ENCODE data around the gene MYL6.
"Not testable (repeated sequence)": the region's sequence is repeated elsewhere in the genome, so short reads cannot be mapped to it uniquely, and the experiment has no call there.

MYL6 gene

DNA sequence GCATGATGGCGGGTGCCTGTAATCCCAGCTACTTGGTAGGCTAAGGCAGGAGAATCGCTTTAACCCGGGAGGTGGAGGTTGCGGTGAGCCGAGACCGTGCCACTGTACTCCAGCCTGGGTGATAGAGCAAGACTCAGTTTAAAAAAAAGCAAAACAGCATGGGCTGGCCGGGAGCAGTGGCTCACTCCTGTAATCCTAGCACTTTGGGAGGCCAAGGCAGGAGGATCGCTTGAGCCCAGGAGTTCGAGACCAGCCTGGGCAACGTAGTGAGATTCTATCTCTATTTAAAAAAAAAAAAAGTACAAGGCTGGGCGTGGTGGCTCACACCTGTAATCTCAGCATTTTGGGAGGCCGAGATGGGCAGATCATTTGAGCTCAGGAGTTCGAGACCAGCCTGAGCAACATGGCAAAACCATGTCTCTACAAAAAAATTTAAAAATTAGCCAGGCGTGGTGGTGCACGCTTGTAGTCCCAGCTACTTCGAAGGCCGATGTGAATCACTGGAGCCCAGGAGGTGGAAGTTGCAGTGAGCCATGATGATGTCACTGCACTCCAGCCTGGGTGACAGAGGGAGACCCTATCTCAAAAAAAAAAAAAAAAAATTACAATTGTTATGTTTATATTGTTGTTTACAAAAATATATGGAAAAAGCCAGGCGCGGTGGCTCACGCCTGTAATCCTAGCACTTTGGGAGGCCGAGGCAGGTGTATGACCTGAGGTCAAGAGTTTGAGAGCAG, 1.5 kb upstream of the MYL6 start:
- not testable (repeated sequence) for DNase-seq (ENCODE audit: low read depth)

DNA sequence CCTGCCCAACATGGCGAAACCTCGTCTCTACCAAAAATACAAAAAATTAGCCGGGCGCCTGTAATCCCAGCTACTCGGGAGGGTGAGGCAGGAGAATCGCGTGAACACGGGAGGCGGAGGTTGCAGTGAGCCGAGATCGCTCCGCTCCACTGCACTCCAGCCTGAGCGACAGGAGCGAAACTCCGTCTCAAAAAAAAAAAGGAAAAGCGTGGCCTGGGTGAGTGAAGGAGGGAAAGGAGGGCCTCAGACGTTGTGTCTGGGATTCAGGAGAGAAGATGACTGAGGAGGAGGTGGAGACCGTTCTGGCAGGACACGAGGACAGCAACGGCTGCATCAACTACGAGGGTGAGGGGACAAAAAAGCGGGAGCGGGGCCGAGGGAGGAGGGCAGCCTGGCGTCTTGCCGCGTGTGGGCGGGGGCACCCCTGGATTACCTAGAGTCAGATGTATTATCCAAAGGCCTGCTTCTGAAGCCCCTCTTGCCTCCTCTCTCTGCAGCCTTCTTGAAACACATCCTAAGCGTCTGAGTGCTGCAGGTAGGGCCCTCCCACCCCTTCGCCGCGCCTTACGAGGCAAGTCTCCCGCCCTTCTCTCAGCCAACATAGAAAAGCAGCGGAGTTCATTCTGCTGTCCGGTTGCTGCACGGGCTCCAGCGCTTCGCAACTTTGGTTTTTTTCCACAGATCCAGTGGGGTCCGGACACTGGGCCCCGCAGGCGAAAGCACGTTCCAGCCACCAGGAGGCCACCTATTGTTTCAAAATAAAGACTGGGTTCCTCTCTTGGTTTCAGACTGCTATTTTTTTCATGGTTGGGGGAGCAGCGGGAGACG, 744 bp upstream of the MYL6 start:
- no peak for DNase-seq (ENCODE audit: low read depth)

DNA sequence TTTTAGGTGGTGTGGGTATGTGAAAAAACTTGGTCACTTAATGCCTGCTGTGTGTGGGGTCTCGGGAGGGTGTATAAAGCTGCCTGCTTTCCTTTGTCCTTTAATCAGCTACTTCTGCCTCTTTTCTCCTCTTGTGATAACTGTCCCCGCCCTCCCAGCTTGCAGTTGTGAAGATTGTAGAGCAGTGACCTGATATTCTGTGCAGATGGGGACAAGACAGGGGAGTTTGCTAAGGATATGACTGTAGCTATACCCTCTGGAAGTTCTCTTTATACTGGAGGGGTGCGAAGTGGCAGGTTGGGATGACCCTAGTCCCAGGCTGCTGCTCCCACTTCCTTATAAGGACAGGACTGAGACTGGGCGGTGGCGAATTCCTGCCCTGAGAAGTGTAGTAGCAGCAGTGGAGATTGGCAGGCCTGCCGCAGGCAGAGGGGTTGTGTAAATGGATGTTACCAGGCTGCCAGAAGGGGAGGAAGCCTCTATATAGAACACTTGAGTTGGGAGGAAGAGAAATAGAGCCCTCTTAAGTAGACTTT, 835 bp downstream of the MYL6 start:
- DNase-seq (ENCODE audit: low read depth) = no peak

DNA sequence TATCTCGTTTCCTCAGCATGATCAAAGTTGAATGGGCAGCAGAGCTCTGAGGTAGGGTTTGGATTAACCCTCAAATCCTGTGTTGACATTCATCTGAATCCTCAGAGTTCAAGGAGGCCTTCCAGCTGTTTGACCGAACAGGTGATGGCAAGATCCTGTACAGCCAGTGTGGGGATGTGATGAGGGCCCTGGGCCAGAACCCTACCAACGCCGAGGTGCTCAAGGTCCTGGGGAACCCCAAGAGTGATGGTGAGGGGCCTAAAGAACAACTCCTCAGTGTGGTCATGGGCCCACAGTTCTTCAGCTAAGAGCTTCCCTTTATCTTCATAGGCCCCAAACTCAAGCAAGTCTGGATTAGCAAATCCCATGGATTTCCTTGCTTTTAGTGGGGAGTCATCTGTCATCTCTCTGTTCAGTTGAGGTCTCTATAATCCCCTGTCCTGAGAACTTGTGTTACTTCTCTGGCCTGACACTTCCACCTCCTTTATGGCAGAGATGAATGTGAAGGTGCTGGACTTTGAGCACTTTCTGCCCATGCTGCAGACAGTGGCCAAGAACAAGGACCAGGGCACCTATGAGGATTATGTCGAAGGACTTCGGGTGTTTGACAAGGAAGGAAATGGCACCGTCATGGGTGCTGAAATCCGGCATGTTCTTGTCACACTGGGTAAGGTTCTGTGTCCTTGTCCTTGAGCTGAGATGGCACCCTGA, 1.5 kb downstream of the MYL6 start:
- DNase-seq (ENCODE audit: low read depth) = no peak

DNA sequence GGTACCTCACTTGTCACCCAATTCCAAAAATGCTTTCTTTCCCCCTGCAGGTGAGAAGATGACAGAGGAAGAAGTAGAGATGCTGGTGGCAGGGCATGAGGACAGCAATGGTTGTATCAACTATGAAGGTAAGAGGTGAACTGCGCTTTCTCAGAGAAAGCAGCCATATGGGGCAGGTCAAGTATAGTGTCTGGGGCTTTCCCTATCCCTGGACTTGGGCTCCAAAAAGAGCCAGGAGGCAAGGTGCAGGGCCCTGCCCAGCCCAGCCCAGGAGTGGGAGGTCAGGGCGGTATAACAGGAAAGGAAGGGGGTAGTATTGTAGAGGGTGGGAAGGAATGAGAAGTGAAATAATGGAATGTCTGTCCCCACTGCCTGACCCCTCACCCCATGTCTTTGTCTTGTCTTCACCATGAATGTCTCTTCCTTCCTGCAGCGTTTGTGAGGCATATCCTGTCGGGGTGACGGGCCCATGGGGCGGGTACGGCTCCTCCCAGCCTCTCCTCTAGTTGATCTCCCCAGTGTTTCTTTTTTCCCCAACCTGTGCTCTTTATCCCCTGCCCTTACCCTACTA, 2.1 kb downstream of the MYL6 start:
- DNase-seq (ENCODE audit: low read depth) = peak; percentile 36

DNA sequence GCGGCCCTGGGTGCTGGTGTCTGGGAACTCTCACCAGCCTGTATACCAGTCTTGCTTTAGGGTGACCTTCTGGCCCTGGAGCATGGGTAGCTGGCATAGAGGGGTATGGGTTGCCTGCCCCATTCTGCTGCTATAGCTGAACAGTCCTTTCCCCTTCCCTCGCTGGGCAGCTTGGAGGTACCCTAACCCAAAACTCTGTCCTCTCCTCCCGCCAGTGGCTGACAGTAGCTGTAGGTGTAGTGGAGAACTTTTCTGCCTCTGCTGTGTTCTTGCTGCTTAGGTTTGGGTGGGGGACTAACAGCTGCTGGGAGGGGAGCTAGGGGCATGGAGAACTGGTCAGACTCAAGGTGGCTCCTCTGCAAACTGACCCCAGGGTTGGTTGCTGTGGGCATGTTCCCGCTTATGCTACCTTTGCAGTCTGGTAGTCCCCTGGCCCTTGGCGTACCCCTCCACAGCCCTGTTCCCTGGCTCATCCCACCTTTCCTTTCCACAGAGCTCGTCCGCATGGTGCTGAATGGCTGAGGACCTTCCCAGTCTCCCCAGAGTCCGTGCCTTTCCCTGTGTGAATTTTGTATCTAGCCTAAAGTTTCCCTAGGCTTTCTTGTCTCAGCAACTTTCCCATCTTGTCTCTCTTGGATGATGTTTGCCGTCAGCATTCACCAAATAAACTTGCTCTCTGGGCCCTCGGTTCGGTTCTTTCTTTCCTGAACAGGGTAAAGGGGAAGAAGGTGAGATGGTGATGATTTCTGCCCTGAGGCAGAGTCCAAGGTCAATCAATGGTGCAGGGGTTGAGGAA, 2.9 kb downstream of the MYL6 start:
- DNase-seq (ENCODE audit: low read depth) = no peak

DNA sequence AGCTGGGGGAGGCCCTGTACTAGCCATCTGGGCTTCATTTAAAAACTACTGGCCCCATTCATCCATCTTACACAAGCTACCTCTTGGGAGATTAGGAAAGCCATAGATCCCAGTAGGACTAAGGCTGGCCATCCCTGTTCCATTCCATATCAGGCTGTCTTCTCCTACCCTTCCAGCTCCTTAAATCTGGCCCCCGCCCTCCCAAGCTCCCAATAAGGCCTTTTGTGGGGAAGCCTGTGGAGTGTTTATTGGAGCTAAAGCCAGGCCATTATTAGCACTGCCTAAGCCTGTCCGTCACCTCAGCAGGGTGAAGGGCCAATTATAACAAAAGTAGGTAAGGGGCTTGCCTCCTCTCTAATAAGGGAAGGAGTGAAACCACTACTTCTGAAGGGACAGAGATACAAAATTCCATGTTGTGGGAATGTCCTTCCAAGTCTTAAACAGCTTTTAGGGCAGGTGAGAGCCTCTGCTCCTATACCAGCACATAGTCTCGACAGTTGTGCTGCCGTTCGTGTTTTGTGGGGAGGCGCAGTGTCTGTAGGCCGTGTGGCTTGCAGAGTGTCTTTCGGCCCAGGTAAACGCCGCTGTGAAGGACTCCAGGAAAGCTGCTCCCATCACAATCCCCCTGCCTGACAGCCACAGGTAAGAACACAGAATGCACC, 3.7 kb downstream of the MYL6 start:
- no peak for DNase-seq (ENCODE audit: low read depth)

DNA sequence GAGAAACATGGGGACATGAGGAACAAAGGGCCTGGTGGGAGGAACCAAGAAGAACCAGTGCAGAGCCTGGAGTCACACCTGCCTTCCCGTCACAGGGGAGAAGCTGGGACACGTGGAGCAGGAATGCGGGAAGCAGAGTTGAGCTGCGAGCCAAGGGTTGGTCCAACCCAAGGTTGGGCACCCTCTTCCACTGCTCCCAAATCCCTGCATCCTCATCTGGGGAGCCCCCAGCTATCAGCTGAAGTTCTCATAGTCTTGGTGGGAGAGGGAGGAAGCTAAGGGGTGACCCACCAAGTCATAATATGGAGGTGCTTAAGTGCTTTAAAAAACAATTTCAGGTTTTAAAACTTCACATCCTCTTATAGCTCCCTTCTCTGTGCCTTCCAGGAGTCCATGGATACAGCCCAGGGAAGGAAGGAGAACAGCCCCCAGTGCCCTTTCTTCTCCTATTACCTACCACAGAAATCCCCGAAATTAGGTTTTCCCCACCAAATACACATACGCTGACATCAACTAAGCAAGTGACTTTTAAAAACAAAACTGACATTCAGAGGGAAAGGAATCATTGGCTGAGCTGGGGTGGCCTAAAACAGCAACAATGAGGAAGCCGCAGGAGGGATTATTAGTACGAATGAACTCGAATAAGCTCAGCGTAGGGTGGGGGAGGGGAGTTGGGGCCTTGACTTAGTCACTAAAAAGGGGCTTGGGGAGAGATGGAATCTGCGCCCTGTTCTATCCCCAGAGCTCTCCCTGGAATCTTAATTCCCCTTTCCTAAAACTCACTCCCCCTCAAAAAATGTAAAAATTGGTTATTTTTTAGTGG, 4.5 kb downstream of the MYL6 start:
- DNase-seq (ENCODE audit: low read depth) = no peak

DNA sequence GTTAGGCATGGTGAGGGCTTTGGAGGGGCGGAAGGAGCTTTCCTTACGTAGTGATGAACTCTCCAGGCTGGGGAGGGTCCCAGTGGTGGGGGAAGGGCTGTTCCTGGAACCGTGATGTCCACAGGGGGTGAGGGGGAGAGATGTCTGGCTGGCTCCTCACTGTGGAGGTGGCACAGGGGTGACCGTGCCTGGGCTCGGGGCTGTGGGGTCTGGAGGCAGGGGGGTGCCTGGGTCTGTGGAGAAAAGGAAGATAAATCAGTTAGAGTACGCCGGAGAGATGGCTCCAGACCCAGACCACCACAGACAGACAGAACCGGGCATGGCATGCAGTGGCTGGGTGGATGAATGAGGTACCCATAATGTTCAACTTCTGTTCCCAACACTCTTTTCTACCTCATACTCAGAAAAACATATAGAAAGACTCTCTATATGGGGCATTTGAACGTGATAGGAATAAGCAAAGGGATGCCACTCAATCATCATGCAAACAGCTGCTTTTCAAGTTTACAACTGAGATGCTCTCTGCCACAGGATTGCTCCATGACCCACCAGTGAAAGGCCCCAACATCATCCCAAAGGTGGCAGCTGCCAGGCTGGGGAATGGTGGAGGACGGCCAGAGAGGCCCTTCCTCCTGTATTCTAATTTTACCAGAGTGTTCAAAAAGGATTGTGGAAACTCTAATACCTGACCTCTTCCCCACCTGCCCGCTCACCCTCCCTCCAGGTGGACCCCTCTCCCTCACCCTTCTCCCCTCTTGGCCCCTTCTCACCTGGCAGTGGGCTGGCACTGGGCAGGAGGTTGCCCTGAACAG, 5.6 kb downstream of the MYL6 start:
- no peak for DNase-seq (ENCODE audit: low read depth)

DNA sequence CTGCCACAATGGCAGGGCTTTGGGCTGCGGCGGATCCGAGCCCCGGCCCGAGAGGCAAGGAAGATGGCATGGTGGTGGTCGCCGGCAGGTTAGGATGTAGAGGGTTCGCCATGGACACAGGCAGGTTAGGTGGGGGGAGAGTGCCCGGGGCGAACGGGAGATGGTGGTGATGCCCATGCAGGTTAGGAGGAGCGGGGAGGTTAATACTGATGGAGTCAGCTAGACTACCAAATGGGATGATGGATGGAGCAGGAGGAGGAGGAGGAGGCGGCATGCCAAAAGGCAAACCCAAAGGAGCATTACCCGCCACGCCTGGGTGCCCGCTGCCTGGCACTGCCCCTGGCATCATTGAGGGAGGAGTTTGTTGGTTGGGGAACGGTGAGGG, 6.2 kb downstream of the MYL6 start:
- DNase-seq (ENCODE audit: low read depth) = no peak

DNA sequence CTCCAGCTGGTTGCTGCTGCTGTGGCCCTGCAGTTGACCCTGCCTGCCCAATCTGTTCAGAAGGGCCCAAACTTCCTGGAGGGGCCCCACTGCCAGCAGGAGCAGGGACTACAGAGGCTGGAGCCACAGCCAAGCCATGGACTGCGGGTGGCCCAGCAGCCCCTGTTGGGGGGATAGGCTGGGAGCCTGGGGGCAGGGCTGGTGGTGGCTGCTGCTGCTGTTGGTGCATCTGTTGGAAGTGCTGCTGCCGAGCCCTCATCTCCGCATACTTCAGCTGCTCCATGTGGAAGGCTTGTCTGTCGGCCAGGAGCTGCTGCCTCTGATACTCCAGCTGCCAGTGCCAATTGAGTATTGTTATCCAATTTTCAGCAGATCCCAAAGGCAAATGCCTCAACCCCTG, 7.2 kb downstream of the MYL6 start:
- no peak for DNase-seq (ENCODE audit: low read depth)

DNA sequence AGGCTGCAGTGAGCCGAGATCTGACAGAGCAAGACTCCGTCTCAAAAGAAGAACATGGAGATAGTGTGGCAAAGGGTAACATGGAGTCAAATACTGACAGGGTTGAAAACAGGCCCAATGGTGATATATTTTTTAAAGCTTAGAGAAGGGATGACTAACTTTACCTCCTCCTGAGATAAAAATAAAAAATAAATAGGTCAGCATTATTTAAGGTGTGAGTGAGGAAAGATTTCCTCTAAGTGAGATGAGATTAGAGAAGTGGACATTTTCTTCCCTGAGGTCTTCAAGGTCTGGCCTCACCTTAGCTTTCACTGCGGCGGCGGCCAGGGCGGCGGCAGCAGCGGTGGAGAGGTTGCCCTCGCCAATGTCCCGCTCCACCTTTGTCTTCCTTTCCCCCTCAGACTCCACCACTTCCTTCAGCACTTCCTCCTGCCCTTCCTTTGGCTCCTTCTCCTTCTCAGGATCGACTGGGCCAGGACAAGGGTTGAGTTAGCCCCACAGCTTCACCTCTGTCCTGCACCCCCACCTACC, 11.1 kb downstream of the MYL6 start:
- no peak for DNase-seq (ENCODE audit: low read depth)

DNA sequence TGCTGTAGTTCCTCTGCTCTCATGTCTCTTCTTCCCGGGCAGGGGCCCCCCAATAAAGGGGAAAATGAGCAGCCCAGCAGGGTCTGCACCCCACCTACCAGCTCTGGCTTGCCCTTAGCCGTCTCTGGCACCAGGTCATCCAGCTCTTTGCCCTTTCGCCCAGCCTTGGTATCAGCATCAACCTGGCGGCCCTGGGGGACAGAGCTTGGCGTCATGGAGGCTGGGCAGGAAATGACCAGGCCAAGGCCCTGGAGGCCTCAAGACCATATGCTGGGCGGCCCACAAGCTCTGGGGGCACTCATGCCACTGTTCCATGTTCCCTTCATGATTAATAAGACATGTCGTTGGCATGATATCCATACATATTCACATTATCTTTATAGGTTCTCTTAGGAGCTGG, 14.7 kb downstream of the MYL6 start:
- no peak for DNase-seq (ENCODE audit: low read depth)

DNA sequence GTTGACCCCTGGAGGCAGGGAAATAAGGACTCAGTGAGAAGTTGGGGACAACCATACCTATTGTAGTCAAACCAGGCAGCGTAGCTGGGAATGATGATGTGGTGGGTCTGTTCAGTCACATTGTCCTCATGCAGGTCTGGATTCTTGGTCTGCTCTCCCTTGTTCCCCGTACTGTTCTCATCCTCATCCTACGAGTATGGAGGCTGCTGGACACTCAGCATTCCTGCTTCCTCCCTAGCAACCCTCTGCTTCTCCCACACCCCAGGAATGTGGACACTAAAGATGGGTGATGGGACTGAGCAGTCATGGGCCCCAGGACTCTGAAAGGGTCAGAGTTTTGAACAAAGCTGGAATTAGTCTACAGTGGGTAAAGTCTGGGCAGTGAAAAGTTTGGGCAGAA, 20.2 kb downstream of the MYL6 start:
- DNase-seq (ENCODE audit: low read depth) = no peak

DNA sequence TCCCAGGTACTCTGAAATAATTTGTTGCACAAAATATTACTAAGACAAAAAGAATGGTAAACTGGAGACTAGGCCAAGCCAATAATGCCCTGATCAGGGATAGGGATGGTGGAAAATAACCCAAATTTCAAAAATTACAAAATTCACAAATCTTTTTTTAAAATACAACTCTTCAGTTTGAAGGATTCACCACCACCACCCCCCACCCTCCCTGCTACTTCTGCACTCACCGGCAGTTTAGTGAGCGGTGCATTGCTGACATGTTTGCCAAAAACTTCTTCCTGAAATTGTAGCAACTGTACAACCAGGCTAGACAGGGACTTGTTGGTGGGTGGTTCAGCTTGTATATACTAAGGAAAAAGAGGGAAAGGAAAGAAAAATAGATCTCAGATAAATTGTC, 28.8 kb downstream of the MYL6 start:
- DNase-seq (ENCODE audit: low read depth) = no peak

DNA sequence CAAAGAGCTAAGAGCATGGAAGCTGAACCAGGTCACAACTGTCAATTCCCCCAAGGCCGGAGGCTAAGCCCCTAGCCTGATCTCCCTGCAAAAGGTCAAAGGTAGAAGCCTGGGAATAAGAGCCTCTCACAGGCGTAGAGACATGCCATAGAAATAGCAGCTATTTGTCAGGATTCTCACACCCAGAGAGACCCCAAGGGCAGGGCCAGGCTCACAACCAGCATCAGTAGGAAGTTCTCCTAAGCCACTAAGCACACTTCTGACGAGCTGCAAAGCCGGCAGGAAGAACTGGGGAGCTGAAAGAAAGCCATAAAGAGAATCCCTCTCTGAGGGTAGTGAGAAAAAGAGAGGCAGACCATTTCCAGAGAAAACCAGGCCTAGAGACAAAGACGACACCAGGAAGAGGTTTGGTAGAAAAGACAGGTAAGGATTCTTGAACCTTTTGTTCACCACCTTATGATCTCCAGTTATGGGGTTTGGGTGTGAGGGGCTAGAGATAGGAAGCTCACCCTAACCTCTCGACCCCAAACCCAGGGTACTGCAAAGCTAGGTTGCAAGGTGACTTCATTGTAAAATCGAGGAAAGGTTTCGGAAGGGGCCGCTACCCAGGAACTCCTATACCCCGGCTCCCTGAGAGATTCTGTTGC, 30.1 kb downstream of the MYL6 start:
- no peak for DNase-seq (ENCODE audit: low read depth)

DNA sequence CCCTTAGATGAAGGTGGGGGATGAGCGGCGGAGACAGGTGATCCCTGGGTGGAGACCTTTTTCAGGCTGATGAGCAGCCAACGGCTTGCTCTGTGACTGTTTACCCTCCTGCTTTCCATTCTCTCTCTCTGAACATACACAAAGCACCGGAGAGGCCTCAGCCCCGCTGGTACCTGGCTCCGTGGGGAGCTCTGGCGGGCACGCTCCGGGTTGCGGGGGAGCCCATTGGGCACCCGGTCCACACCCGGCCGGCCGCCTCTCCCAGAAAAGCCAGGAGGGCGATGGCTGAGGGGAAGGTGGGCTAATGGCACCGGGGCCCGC, 30.6 kb downstream of the MYL6 start:
- DNase-seq (ENCODE audit: low read depth) = no peak

DNA sequence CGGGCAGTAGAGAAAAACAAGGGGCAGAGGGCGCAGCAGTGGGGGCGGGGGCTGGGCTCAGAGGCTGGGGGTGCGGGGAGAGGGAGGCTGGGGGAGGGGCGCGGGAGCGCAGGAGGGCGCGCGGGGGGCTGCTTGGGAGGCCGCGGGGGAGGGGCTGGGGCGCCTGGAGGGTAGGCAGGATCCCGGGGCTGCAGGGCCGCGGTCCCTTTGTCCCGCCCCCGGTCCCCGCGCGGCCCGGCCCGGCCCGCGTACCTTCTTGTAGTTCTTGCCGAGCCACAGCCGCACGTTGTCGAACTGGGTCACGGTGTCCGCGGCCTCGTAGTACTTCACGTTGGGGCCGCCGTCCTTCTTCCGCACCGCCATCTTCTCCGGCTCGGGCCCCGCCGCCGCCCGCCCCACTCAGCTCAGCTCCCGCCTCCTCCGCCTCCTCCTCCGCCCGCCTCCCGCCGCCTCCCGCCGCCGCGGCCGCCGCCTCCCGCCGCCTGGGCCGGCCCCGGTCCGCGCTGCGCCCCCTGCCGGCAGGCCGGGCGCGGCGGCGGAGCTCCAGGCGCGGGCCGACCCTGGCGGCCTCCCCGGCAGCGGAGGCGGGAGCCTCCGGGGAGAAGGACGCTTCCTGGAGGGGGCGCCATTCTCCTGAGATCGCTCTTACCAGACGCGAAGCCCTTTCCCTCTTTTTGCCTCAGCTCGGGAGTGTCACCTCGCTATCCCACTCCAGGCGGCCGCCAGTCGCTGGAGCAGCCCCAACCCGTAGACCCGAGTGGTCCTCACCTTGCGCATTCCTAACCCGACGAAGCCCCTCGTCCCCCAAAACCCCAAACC, 31.1 kb downstream of the MYL6 start, which contains the start of gene SMARCC2:
Gene SMARCC2, minus strand, starts transcription at position 385 of the 819 bp plus-strand sequence. Its CDS starts 22 bp downstream, at position 363.
- peak; percentile 77 for DNase-seq (ENCODE audit: low read depth)

Measured in stimulated activated CD8-positive, alpha-beta memory T cell treated with anti-CD3 and anti-CD28 coated beads, Interleukin-4, amount 100 ng/mL, for 24 hours (primary cell).